Spleen (tissue), 7 donors: ENCODE results near the gene MEI4.

Source experiments
- CTCF ChIP-seq, 11 experiments: fragments of 200-600 bp in 7 of 11; fragments of 450-650 bp in 4 of 11; sonication (generic) in 4 of 11; IDR thresholded peaks in 8 of 11; conservative IDR thresholded peaks in 3 of 11; 1 replicate in 7 of 11; 2 replicates in 4 of 11; pipeline versions ENCODE4 v1.4.0 to v1.8.0; 2016 to 2021; ENCODE audit warnings: antibody characterized with exemption in 11 of 11, inconsistent platforms in 4 of 11, mild to moderate bottlenecking in 1 of 11
- POLR2AphosphoS5 ChIP-seq, 3 donors: sonication (generic); formaldehyde crosslinking; IDR thresholded peaks; one replicate each; pipeline ENCODE4 v1.5.1; 2017; ENCODE audit warnings: antibody characterized with exemption in 3 of 3
- donor health status: DM: no; HTN: no; CAD: no; lungs with moderate emphysema.
- donor health status: DM: no; HTN: no; CAD: no.
- donor health status: DM: no; HTN: no; CAD: no.

GRCh38 chr6:77825204-77825603 lies 172.4 kb downstream of the MEI4 start:
- no peak for TF ChIP-seq CTCF (IDR thresholded peaks at IDR 0.05 in 8 of 11, conservative IDR thresholded peaks at IDR 0.05 in 3 of 11)
- TF ChIP-seq POLR2AphosphoS5 (IDR thresholded peaks at IDR 0.05): no peak
